Effector CD4-positive, alpha-beta T cell (primary cell): ENCODE results near the gene KANTR.
A peak's percentile ranks its signal among the peaks of the same experiment; 100 is the strongest.

Experiments used
- DNase-seq: peaks from one replicate; pipeline ENCODE4 v3.0.0-alpha.2; 2020

KANTR gene

DNA sequence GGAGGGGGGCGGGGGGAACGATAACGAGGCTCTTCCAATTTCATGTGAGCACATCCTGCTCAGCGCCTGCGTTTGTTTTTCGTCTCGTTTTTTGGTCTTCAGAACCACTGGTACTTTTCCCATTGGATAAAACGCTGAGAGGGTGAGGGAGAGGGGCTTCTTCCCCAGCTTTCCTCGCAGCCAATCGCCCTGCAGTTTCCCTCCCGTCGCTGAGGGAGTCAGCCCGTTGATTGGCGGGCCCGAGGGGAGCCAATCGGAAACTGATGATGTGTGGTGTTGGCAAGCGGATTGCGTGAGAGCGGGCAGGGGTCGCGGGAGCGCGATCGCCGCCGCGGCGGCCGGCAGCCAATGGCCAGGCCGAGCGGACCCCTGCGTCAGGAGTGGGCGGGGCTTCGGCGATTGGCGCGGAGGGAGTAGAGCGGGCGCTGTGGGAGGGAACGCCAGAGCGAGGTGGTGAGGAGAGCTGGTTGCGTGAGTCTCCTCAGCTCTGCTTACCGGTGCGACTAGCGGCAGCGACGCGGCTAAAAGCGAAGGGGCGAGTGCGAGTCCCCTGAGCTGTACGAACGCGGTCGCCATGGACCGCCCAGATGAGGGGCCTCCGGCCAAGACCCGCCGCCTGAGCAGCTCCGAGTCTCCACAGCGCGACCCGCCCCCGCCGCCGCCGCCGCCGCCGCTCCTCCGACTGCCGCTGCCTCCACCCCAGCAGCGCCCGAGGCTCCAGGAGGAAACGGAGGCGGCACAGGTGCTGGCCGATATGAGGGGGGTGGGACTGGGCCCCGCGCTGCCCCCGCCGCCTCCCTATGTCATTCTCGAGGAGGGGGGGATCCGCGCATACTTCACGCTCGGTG lies 11.8 kb upstream of the KANTR start, which contains the start of gene TSPYL2:
TSPYL2 (plus strand) TSS at position 443 of the 848 bp plus-strand sequence; CDS start at position 575, 132 bp downstream.
- DNase-seq, result peak; percentile 88

DNA sequence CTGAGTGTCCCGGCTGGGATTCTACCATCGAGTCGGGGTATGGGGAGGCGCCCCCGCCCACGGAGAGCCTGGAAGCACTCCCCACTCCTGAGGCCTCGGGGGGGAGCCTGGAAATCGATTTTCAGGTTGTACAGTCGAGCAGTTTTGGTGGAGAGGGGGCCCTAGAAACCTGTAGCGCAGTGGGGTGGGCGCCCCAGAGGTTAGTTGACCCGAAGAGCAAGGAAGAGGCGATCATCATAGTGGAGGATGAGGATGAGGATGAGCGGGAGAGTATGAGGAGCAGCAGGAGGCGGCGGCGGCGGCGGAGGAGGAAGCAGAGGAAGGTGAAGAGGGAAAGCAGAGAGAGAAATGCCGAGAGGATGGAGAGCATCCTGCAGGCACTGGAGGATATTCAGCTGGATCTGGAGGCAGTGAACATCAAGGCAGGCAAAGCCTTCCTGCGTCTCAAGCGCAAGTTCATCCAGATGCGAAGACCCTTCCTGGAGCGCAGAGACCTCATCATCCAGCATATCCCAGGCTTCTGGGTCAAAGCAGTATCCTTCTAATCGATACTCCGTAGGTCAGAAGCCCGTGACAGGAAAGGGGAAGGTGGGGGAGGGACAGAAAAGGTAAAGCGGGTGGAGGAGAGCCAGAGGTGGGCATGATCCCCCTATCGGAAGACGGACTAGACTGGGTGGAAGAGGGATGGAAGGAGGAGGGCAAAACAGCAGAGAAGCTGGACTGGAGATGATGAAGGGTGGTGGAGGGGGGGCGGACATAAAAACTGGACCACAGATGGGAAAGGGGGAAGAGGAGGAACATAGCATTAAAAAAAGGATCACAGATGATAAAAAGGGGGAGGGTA lies 10.9 kb upstream of the KANTR start:
- no peak for DNase-seq

DNA sequence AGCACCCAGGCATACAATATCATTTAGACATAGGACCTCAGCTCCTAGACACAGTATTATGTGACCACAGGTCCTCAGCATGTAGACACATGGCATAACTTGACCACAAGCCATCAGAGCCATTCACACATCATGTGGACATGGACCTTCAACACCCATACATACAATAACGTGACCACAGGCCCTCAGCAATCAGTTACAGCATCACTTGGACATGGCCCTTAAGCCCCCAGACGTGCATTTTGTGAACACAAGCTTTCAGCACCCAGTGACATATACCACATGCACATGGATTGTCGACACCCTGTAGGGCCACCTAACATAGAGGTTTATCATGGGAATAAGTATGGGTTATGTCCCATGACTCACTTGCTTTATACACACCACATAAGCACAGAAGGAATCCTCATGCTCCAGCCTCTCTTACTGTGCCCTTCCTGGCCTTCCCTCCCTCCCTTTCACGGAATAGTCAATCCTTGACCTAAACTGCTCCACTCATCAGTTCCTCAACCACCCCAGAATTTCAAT lies 9.8 kb upstream of the KANTR start:
- no peak for DNase-seq

DNA sequence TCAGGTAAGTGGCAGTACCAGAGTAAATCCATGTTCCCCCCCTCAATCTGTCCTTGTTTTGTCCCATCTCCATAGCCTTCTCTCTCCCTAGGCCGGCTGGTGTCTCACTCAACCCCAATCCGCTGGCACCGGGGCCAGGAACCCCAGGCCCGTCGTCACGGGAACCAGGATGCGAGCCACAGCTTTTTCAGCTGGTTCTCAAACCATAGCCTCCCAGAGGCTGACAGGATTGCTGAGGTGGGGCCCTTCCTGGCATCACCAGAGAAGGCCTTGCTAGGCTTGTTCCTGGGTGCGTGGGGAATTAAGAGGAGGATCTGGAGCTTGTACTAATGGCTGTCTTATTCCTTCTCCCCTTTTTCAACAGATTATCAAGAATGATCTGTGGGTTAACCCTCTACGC lies 9.1 kb upstream of the KANTR start:
- no peak for DNase-seq

GRCh38 chrX:53085661-53086229 lies 8.2 kb upstream of the KANTR start:
- no peak for DNase-seq

DNA sequence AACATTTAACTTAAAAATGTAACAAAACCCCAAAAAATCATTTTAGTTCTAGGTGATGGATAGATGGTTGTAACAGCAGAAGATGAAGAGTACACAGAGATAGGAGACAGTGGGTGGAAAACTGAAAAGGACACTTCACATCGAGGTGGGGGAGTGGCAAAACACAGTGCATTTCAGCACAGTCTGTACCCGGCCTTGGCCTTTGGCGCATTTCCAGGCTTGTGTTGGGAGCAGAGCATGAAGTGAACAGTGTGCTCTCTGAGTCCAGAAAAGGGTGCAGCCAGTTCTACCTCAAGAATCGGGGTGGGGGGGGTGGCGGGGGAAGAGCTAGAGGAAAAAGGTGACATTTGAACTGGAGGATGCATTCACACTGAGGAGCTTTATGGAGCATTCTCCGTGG lies 7.5 kb upstream of the KANTR start:
- no peak for DNase-seq

GRCh38 chrX:53087388-53087831 lies 6.5 kb upstream of the KANTR start:
- no peak for DNase-seq

GRCh38 chrX:53088136-53088974 lies 5.6 kb upstream of the KANTR start:
- DNase-seq, result peak; percentile 76

DNA sequence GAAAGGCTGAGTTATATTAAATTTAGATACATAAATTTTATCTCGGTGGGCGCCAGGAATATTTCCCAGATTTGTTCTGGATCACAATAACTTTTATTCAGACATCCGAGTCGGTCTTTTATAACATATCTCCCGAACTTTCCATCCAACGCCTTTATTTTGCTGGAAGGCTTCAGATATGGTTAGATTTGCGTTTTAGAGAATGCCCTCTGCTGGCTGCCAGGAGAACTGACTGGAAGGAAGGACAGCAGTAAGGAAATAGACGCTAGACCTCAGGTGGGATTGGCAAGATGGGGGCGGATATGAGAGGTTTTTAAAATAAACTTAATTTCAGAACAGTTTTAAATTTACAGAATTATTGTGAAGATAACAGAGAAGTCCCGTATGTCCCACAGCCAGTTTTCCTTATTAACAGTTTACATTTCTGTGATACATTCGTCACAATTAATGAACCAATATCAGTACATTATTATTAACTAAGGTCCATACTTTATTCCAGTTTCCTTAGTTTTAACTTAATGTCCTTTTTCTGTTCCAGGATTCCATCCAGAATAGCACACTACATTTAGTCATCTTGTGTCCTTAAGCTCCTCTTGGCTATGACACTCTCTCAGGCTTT lies 4.6 kb upstream of the KANTR start:
- DNase-seq, result no peak

DNA sequence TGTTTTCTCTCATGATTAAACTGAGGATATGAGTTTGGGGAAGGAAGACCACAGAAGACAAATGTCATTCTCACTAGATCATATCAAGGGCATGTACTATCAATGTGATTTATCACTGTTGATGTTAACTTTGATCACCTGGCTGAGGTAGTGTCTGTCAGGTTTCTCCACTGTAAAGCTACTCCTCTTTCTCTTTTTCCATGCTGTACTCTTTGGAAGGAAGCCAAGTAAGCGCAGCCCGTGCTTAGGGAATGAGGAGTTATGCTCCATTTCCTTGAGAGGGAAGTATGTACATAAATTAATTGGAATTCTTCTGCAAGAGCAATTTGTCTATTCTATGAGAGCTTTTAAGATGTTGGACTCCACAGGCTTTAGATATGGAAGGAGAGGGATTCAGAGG lies 4.0 kb upstream of the KANTR start:
- no peak for DNase-seq

DNA sequence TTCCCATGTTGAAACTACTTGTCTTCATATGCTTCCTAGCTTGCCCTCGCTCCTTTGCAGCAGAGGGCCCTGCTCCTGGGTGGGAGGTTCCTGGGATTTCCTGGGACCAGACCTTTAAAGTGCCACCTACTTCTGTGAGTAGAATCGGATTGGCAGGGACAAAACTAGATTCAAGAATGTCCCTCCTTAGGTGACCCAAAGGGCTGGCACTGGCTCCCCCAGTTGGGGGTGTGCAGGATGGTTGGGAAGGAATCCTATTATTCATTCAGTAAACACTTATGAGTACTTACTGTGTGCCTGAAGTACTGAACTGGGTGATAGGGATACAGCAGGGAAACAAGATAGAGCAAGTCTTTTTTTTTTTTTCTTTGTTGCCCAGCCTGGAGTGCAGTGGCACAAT lies 2.6 kb upstream of the KANTR start:
- no peak for DNase-seq

GRCh38 chrX:53093177-53093655 lies 726 bp upstream of the KANTR start:
- peak; percentile 65 for DNase-seq

DNA sequence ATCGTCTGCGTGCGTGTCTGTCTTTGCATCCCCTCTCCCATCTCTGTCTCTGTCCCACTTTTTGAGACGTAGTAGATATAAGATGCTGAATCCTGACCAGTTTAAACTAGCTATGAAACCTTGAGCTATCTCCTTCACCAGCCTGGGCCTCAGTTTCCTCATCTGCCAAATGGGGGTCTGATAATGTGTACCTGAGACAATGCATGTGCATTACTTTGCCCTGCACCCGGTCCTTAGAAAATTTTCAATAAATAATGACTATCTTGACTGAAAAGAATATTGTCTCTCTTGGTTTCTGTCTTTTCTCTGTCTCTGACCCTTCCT lies 602 bp downstream of the KANTR start:
- no peak for DNase-seq

DNA sequence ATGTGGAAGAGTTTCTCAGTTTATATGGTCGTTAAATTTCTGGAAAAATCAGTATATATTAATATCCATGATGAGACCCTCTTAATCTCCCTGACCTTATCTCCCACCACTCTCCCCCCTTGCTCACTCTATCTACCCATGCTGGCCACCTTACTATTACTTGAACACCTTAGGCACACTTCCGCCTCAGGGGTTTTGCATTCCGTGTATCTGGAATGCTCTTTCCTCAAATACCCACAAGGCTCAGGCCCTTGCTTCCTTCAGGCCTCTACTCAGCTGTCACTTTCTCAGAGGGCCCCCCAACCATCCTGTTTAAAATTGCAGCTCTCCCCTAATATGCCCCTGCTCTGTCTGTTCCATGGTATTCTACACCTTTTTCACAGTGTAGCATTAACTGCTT lies 1.9 kb downstream of the KANTR start:
- DNase-seq, result no peak

GRCh38 chrX:53114864-53115549 lies 21.1 kb downstream of the KANTR start:
- DNase-seq, result no peak

DNA sequence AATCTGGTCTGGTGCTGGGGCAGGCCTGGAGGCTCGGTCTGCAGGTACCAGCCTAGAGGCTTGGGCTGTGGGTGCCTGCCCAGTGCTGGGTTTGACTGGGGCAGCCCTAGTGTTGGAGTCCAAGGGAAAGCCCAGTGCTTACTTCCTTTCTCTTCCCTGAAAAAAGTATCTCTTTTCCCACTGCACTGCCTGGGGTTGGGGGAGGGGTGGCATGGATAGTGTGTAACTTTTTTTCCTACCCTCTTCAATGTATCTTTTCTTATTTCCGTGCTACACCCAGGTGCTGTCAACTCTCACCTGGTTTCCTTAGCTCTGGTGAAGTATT lies 21.6 kb downstream of the KANTR start:
- DNase-seq, result no peak

- no peak for DNase-seq
Measured at GRCh38 chrX:53116101-53116500, 22.2 kb downstream of the KANTR start.

DNA sequence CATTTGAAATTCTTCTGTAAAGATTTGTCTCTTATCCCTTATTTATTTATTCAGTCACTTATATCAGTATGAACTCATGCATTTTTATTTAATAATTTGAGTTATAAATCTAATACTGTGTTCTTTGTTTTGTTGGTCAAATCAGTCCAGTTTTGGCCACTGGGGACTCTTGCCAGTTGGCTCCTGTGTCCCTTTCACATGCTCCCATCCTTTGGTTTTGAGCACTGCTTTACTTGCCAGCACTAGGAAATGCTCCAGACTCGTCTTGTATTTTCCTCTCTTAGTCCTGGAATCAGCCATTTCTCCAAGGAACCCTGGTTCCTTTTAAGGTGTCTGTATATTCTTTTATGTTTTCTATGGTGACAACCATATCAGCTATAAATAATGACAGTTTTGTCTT lies 28.1 kb downstream of the KANTR start:
- no peak for DNase-seq

DNA sequence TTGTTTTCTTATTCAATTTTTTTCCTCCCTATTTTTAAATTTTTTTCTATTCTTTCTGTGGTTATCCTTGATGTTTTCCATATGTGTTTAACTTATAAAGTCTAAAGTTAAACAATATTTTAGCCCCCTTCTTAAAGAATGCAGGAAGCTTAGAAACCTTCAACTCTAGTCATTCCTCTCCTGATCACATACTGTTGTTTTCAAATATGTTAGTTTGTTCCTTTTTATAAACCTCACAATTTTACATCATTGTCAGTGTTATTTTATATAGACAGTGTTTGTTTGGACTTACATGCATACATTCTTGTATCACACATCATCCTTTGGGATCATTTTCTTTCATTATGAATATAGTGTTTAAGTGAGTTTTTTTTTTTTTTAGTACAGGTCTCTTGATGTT lies 31.6 kb downstream of the KANTR start:
- no peak for DNase-seq

GRCh38 chrX:53126377-53126776 lies 32.4 kb downstream of the KANTR start:
- no peak for DNase-seq

- no peak for DNase-seq
Measured at GRCh38 chrX:53128097-53128749, 34.3 kb downstream of the KANTR start.
